ENCODE data around the gene SH2B2. TPM values are rescaled to one million over a fixed set of nuclear protein-coding genes. Genes with fewer than 3 reads are reported as not detected.

SH2B2 gene
- total RNA-seq, result 1 to 10 TPM; 2.0 to 5.5 TPM

GRCh38 chr7:102286237-102287110 lies at the start of gene SH2B2:
Gene SH2B2, plus strand, starts transcription at chr7:102286868. Its CDS starts 13,683 bp downstream, at chr7:102300551.

GRCh38 chr7:102356344-102356743 lies 69.7 kb downstream of the SH2B2 start, which contains the start of gene SPDYE6:
Gene SPDYE6, minus strand, starts transcription at chr7:102356444. Its CDS starts 421 bp downstream, at chr7:102356023.

Small RNAs within 50 kb of the gene (small RNA-seq; reads per million reads assigned to genes)
- gene AC005088.1 (0 reads per million in 2 donors), gene MIR4285 (0 reads per million in 2 donors), gene RF00019 (0 reads per million in 2 donors)

Other genes starting within 250 kb of the SH2B2 start
- gene SPDYE6, start 69.6 kb downstream of the SH2B2 start, total RNA-seq, result not detected
- gene PRKRIP1, start 109.5 kb downstream of the SH2B2 start, total RNA-seq, result 10 to 100 TPM; 11.0 to 12.3 TPM
- 10 to 100 TPM; 21.0 to 26.0 TPM for gene ORAI2, start 146.7 kb downstream of the SH2B2 start, total RNA-seq
- 10 to 100 TPM; 14.3 to 20.0 TPM for gene ALKBH4, start 178.0 kb downstream of the SH2B2 start, total RNA-seq
- 10 to 100 TPM; 30.3 to 48.6 TPM for gene LRWD1, start 178.1 kb downstream of the SH2B2 start, total RNA-seq
- gene POLR2J, start 192.1 kb downstream of the SH2B2 start, total RNA-seq, result 10 to 100 TPM; 36.5 to 52.3 TPM
- gene RASA4B, start 230.9 kb downstream of the SH2B2 start, total RNA-seq, result under 1 TPM; under 0.01 to 1.00 TPM

All from melanocyte of skin (primary cell).